Measurements from ENCODE around the gene RAB44.
"Not testable (repeated sequence)": the region's sequence is repeated elsewhere in the genome, so short reads cannot be mapped to it uniquely, and the experiment has no call there.

Gene RAB44, protein sequence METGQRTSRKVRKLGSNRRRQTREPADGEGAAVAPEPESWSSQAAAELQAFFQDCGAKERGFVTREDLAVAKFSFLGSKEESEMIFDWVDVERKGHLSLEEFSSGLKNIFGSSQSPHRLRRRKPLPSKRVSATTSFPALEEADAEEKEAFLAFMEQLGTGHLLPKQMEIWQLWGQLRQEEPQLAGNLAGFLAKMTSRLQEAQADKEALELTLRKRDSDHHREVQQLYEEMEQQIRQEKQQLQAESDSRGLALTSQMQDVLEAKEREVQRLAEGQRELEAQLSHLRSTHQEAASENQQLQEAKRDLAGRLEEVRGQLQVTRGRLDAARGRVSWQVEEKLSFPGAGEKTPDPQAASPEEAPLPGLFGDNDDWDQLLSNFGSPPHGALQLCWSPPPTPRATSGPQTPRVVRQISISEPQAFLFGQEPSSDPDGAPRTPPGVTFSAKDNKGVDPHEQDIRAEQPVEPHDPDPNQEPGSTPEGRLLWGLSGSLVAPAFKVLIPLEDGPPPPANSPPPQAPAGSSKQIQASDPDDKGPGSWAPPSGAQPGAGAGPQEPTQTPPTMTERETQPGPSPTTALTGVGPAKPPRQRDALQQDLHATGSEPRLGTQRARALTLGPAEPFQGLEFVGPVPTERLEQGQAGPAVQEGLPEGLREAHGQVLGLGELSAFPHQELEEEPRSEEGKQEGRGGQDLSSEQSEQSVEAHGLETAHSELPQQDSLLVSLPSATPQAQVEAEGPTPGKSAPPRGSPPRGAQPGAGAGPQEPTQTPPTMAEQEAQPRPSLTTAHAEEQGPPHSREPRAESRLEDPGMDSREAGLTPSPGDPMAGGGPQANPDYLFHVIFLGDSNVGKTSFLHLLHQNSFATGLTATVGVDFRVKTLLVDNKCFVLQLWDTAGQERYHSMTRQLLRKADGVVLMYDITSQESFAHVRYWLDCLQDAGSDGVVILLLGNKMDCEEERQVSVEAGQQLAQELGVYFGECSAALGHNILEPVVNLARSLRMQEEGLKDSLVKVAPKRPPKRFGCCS

DNA sequence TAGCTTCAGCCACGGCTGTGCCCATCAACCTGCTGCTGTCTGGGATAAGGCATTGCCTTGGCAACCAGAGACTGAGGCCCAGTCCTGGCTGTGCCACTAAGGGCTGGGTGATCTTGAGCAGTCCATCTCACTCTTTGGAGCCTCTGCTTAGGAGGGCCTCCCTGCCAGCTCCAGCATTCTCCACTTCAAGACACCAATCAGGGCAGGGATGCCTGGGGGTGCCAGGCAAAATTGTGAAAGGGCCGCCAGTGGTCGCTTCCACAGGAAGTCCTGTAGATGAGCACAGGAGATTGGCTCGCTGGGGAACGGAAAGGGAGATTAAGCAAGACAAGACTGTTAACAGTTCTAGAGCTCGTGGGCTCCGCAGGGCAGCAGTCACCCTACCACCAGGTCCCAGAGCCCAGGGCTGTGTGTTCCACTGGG lies at the start of gene RAB44:
Gene RAB44, plus strand, starts transcription at position 346 of the 423 bp plus-strand sequence. CDS start 6,410 bp downstream, outside the sequence.
- no peak within 1 kb of the TSS for H3K27ac Mint-ChIP-seq
- H3K9me3 Mint-ChIP-seq: peaks cover 6% of the 10 kb centered on the region
- DNase-seq: no peak
- TF ChIP-seq, protein P1, sequence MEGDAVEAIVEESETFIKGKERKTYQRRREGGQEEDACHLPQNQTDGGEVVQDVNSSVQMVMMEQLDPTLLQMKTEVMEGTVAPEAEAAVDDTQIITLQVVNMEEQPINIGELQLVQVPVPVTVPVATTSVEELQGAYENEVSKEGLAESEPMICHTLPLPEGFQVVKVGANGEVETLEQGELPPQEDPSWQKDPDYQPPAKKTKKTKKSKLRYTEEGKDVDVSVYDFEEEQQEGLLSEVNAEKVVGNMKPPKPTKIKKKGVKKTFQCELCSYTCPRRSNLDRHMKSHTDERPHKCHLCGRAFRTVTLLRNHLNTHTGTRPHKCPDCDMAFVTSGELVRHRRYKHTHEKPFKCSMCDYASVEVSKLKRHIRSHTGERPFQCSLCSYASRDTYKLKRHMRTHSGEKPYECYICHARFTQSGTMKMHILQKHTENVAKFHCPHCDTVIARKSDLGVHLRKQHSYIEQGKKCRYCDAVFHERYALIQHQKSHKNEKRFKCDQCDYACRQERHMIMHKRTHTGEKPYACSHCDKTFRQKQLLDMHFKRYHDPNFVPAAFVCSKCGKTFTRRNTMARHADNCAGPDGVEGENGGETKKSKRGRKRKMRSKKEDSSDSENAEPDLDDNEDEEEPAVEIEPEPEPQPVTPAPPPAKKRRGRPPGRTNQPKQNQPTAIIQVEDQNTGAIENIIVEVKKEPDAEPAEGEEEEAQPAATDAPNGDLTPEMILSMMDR (IDR thresholded peaks at IDR 0.05): no peak
- H3K36me3 Mint-ChIP-seq (ENCODE audit: low read depth): no peaks in the 10 kb centered on the region
- peaks cover 34% of the 10 kb centered on the region for H3K4me1 Mint-ChIP-seq
- H3K4me3 Mint-ChIP-seq: no peak within 1 kb of the TSS
- H3K27me3 Mint-ChIP-seq (ENCODE audit: low read depth, poor library complexity): peaks cover 17% of the 10 kb centered on the region

DNA sequence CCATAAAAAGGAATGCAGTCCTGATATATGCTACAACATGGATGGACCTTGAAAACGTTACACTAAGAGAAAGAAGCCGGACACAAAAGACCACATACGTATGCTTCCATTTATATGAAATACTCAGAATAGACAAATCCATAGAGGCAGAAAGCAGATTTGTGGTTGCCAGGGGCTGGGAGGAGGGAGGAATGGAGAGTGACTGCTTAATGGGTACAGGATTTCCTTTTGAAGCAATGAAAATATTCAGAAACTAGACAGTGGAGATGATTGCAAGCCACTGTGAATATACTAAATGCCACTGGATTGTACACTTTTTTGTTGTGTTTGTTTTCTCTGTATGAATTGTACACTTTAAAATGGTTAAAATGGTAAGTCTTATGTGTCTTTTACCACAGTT lies 48.5 kb upstream of the RAB44 start:
- Mint-ChIP-seq H3K27ac (no peak overlapping the region), H3K9me3 (no peaks in the 10 kb centered on the region), H3K4me1 (peaks cover 55% of the 10 kb centered on the region), H3K27me3 (ENCODE audit: low read depth, poor library complexity) (peaks cover 6% of the 10 kb centered on the region), H3K4me3 (no peak overlapping the region), H3K36me3 (ENCODE audit: low read depth) (no peaks in the 10 kb centered on the region)
- DNase-seq: no peak
- TF ChIP-seq, protein P1 (IDR thresholded peaks at IDR 0.05): no peak

DNA sequence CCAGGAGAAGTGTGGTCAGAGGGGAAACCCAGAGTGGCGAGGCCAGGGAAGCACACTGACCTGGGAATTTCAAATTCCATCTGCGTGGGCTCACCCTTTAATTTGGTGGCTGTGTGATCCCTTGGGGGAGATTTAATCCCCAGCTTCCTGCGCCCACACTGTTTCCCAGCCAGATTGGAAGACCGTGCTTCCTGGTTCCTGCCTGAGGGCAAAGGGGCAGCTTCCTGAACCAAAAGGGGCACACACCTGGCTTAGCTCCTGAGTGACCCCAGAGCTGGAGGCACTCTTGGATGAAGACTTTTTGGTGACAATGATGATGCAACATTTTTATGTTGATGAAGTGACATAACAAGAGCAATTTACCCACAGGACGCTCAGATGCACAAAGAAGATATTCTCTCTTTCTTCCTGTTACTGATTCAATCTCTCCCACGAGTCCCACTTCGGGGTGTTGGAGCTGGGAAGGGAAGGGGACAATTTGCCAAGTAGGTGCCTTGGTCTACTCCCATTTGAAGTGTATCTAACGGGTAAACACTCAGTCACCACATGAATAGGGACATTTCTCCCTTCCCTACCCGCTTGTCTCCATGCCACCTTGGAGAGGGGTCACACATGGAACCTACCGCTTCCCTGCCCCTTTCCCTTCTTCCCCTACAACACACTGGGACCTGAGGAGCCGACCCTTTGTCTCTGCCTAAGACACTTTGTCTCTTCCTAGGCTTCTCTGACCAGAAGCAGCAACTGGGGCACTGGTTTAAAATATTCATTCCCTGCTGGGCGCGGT lies 47.7 kb upstream of the RAB44 start:
- Mint-ChIP-seq H3K9me3 (no peaks in the 10 kb centered on the region), H3K4me1 (peaks cover 49% of the 10 kb centered on the region), H3K36me3 (ENCODE audit: low read depth) (no peaks in the 10 kb centered on the region), H3K27ac (no peak overlapping the region), H3K27me3 (ENCODE audit: low read depth, poor library complexity) (peaks cover 6% of the 10 kb centered on the region), H3K4me3 (no peak overlapping the region)
- no peak for DNase-seq
- TF ChIP-seq, protein P1 (IDR thresholded peaks at IDR 0.05): no peak

DNA sequence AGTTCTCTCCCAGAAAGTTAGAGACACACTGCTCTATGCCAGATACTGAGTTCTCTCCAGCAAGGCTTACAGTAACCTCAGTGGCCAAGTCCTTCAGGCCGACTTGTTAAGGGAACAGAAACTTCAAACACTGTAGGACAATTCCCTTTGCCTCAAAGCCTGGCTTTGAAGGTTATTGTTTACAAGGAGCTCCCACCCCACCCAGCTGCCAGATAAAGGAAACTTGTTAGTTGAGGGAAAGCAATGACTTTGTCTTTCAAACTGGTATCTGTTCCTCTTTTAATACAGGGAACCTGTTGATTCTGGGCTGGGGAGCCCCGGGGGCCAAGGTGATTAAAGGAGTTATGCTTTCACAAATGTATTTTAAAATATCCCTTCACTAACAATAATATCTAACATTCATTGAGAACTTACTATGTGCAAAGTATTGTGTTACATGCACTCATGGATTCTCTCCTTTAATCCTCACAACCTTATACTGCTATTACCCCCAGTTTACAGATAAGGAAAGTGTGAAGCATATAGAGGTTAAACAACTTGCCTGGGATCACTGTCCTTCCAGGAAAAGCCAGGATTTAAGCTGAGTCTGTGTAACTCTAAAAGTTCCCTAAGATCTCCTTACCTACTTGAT lies 46.7 kb upstream of the RAB44 start:
- TF ChIP-seq, protein P1 (IDR thresholded peaks at IDR 0.05): no peak
- no peaks in the 10 kb centered on the region for H3K9me3 Mint-ChIP-seq
- DNase-seq: no peak
- no peak overlapping the region for H3K27ac Mint-ChIP-seq
- no peaks in the 10 kb centered on the region for H3K36me3 Mint-ChIP-seq (ENCODE audit: low read depth)
- H3K27me3 Mint-ChIP-seq (ENCODE audit: low read depth, poor library complexity): peaks cover 6% of the 10 kb centered on the region
- no peak overlapping the region for H3K4me3 Mint-ChIP-seq
- peaks cover 53% of the 10 kb centered on the region for H3K4me1 Mint-ChIP-seq

DNA sequence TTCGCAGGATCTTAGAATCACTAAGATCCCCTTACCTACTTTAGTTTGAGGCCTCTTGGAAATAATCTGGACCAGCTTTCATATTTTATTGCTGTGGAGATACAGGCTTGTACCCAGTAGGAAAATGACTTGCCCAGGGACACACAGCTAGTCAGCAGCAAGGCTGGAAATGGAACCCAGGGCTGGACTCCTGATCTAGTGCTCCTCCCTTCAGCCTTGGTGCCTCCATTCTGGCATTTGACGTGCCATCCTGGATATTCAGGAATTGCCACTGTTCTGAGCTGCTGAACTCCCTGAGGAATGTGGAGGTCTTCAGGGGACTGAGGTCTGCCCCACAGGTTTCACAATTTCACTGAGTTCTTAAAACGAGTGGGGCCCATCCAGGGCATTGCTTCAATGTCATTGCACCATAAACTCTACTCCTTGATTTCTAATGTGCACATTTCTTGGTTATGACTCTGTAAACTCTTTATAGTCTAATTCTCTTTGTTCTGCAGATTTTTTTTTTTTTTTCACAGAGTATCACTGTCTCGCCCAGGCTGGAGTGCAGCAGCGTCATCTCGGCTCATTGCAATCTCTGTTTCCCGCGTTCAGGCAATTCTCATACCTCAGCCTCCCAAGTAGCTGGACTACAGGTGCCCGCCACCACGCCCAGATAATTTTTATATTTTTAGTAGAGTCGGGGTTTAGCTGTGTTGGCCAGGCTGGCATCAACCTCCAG lies 45.8 kb upstream of the RAB44 start:
- no peaks in the 10 kb centered on the region for H3K36me3 Mint-ChIP-seq (ENCODE audit: low read depth)
- peaks cover 57% of the 10 kb centered on the region for H3K4me1 Mint-ChIP-seq
- H3K4me3 Mint-ChIP-seq: no peak overlapping the region
- TF ChIP-seq, protein P1 (IDR thresholded peaks at IDR 0.05): no peak
- H3K27ac Mint-ChIP-seq: no peak overlapping the region
- no peaks in the 10 kb centered on the region for H3K9me3 Mint-ChIP-seq
- peaks cover 3% of the 10 kb centered on the region for H3K27me3 Mint-ChIP-seq (ENCODE audit: low read depth, poor library complexity)
- no peak for DNase-seq

DNA sequence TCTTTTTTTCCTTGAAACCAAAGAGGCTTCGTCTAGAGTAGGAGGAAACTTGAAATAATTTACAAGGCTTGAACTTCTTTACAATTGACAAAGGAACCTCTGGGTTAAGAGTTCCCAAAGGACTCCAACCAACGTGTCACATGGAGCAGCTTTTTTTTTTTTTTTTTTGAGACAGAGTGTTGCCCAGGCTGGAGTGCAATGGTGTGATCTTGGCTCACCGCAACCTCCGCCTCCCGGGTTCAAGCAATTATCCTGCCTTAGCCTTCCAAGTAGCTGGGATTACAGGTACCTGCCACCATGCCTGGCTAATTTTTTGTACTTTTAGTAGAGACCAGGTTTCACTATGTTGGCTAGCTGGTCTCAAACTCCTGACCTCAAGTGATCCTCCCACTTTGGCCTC lies 43.2 kb upstream of the RAB44 start:
- H3K9me3 Mint-ChIP-seq; DNase-seq; H3K27me3 Mint-ChIP-seq (ENCODE audit: low read depth, poor library complexity); H3K36me3 Mint-ChIP-seq (ENCODE audit: low read depth); H3K4me3 Mint-ChIP-seq; H3K27ac Mint-ChIP-seq: not testable (repeated sequence)
- H3K4me1 Mint-ChIP-seq: peaks cover 64% of the 10 kb centered on the region
